Duodenal mucosa (tissue), 2 donors: Measurements from ENCODE around the gene IL23R.

Experiments
- H3K27ac ChIP-seq: one replicate; pipeline ENCODE4 v1.7.0; 2013; ENCODE audit warnings: low read depth, low read length
- H3K27me3 ChIP-seq, 2 donors: one replicate each; pipeline ENCODE4 v1.7.0; 2013; ENCODE audit warnings: low read length in 2 of 2, control low read depth in 1 of 2; ENCODE audit not compliant: insufficient read depth in 2 of 2, control insufficient read depth in 1 of 2
- H3K36me3 ChIP-seq, 2 donors: one replicate each; pipeline ENCODE4 v1.7.0; 2013; ENCODE audit warnings: low read length in 2 of 2, control low read depth in 1 of 2; ENCODE audit not compliant: insufficient read depth in 2 of 2, control insufficient read depth in 1 of 2
- H3K4me1 ChIP-seq, 2 donors: one replicate each; pipeline ENCODE4 v1.7.0; 2013; ENCODE audit warnings: low read length in 2 of 2, control low read depth in 1 of 2; ENCODE audit not compliant: insufficient read depth in 2 of 2, control insufficient read depth in 1 of 2
- H3K4me3 ChIP-seq, 2 donors: one replicate each; pipeline ENCODE4 v1.7.0; 2013; ENCODE audit warnings: low read length in 2 of 2, low read depth in 1 of 2
- H3K9ac ChIP-seq, 2 donors: one replicate each; pipeline ENCODE4 v1.7.0; 2013; ENCODE audit warnings: low read length in 2 of 2, low read depth in 1 of 2
- H3K9me3 ChIP-seq, 2 donors: one replicate each; pipeline ENCODE4 v1.7.0; 2013; ENCODE audit warnings: low read length in 2 of 2, control low read depth in 1 of 2; ENCODE audit not compliant: control insufficient read depth in 1 of 2

The IL23R gene

DNA sequence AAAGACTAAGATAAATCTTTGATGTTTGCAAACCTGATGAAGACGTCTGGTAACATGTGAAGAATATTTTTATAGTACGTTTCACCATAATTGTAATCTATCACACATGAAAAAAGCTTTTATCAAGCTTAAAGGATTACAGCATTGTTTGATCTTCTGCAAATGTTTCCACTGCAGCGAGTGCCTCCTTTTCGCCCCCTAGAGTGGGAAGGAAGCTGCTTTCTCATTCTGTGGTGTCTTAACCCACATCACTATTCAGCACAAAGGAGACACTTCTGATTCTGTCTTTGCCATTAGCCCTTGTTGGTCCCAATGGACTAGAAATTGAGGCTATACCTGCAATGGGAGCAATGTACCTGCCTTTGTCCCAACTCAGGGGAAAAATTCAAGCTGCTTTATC, 95.4 kb downstream of the IL23R start:
- Histone ChIP-seq H3K9me3 (no peaks in the 10 kb centered on the region), H3K27me3 (no peaks in the 10 kb centered on the region), H3K9ac (no peak overlapping the region), H3K27ac (no peak overlapping the region), H3K4me1 (no peaks in the 10 kb centered on the region), H3K4me3 (no peak overlapping the region), H3K36me3 (no peaks in the 10 kb centered on the region)

DNA sequence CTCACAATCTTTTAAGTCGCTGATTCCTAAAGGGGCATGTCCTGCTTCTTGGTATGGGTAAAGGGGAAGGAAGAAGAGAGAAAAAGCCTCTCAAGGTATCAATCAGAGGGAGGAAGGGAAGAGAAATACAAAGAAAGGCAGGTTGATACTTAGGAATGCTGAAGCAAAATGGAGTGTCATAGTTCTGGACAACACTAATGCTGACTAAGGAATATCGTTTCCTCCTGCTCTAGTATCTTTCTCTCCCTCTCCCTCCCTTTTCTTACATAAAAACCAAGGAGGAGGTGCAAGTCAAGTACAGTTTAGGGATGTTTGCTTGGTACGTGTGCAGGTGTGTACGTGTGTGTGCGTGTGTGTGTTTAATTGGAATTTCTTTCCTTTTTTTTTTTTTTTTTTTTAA, 96.5 kb downstream of the IL23R start:
- Histone ChIP-seq H3K27me3 (no peaks in the 10 kb centered on the region), H3K27ac (no peak overlapping the region), H3K9me3 (no peaks in the 10 kb centered on the region), H3K4me1 (no peaks in the 10 kb centered on the region), H3K9ac (no peak overlapping the region), H3K36me3 (no peaks in the 10 kb centered on the region), H3K4me3 (no peak overlapping the region)

DNA sequence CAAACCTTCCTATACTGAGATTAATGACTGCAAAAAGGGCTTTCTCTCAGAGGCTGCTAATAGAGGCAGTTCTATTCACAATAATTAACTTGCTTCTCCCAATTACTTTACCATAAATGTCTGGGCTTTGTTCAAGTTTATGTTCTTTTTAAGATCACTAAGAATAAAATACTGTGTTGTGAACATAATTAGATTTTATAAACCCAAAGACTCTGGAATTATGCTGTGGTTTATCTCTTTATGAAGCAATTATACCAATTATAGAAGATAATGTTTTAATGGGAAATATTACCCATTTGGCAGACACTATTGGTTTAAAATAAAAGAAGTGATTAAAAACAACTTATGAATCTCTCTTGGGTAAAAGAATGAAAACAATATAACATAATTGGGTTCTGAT, 97.9 kb downstream of the IL23R start:
- no peaks in the 10 kb centered on the region for H3K27me3 ChIP-seq
- H3K4me1 ChIP-seq: no peaks in the 10 kb centered on the region
- H3K4me3 ChIP-seq: no peak overlapping the region
- no peak overlapping the region for H3K27ac ChIP-seq
- no peak overlapping the region for H3K9ac ChIP-seq
- H3K9me3 ChIP-seq: no peaks in the 10 kb centered on the region
- no peaks in the 10 kb centered on the region for H3K36me3 ChIP-seq

GRCh38 chr1:67264899-67265298, 98.6 kb downstream of the IL23R start:
- Histone ChIP-seq H3K9ac (no peak overlapping the region), H3K4me3 (no peak overlapping the region), H3K27ac (no peak overlapping the region), H3K4me1 (no peaks in the 10 kb centered on the region), H3K27me3 (no peaks in the 10 kb centered on the region), H3K36me3 (no peaks in the 10 kb centered on the region), H3K9me3 (no peaks in the 10 kb centered on the region)

GRCh38 chr1:67269061-67269460, 102.8 kb downstream of the IL23R start:
- Histone ChIP-seq H3K27ac (no peak overlapping the region), H3K4me1 (no peaks in the 10 kb centered on the region), H3K4me3 (no peak overlapping the region), H3K9ac (no peak overlapping the region), H3K36me3 (no peaks in the 10 kb centered on the region), H3K27me3 (no peaks in the 10 kb centered on the region), H3K9me3 (no peaks in the 10 kb centered on the region)

- H3K36me3 ChIP-seq: no peaks in the 10 kb centered on the region
These were observed 104.3 kb downstream of the IL23R start for GRCh38 chr1:67270541-67270940.

GRCh38 chr1:67273591-67273990, 107.3 kb downstream of the IL23R start:
- Histone ChIP-seq H3K27me3 (no peaks in the 10 kb centered on the region), H3K9ac (no peak overlapping the region), H3K9me3 (no peaks in the 10 kb centered on the region), H3K36me3 (no peaks in the 10 kb centered on the region), H3K4me3 (no peak overlapping the region), H3K27ac (no peak overlapping the region), H3K4me1 (no peaks in the 10 kb centered on the region)

More at GRCh38 chr1:67270541-67270940, 104.3 kb downstream of the IL23R start:
- Histone ChIP-seq H3K4me1 (no peaks in the 10 kb centered on the region), H3K27me3 (no peaks in the 10 kb centered on the region), H3K9ac (no peak overlapping the region), H3K4me3 (no peak overlapping the region), H3K9me3 (no peaks in the 10 kb centered on the region), H3K27ac (no peak overlapping the region)

GRCh38 chr1:67274623-67275325, 108.5 kb downstream of the IL23R start:
- no peaks in the 10 kb centered on the region for H3K36me3 ChIP-seq
- no peak overlapping the region for H3K9ac ChIP-seq
- H3K9me3 ChIP-seq: no peaks in the 10 kb centered on the region
- H3K27ac ChIP-seq: no peak overlapping the region
- H3K4me1 ChIP-seq: no peaks in the 10 kb centered on the region
- no peaks in the 10 kb centered on the region for H3K27me3 ChIP-seq
- no peak overlapping the region for H3K4me3 ChIP-seq

DNA sequence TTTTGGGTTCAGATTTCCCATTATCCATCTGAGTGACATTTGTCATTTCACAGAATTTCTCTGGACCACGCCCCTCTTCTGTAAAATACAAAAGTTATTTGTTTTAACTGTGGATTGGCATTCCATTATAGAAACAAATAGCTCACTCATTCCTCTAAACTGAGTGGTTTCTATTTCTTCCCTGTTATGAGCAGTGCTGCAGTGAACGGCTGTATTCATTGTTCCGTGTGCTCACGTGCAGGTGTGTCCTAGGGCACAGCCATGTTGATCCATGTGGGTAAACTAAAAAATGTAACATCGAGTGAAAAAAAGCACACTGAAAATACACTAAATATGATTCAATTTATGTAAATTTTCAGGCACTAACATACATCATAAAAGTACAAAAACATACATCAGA, 114.4 kb downstream of the IL23R start:
- Histone ChIP-seq H3K4me3 (no peak overlapping the region), H3K9ac (no peak overlapping the region), H3K4me1 (peaks cover 0 to 5% of the 10 kb centered on the region in 2 donors), H3K36me3 (no peaks in the 10 kb centered on the region), H3K27ac (no peak overlapping the region), H3K9me3 (no peaks in the 10 kb centered on the region), H3K27me3 (no peaks in the 10 kb centered on the region)

DNA sequence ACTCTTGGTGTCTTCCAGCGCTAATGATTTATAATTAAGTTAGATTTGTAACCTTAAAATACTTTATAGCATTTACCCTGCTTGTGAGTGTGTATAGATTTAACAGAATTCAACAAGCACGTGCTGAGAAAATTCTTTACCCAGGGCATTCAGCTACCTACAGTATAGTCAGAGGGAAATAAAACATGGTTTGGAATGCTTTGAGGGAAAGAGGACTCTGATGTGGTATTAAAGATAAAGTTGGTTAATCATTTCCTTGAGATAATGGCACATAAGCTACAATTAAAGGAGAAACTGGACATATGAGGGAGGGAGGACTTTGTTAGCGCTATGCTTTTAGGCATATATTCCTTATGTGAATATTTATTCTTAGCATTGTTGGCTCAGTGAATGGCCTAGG, 115.0 kb downstream of the IL23R start:
- Histone ChIP-seq H3K4me3 (no peak overlapping the region), H3K4me1 (peaks cover 0 to 5% of the 10 kb centered on the region in 2 donors), H3K27me3 (no peaks in the 10 kb centered on the region), H3K9me3 (no peaks in the 10 kb centered on the region), H3K36me3 (no peaks in the 10 kb centered on the region), H3K9ac (no peak overlapping the region), H3K27ac (no peak overlapping the region)
